GM11168 (cell line): ENCODE results near the gene LRRC74B.

Experiments used
- in situ Hi-C: fragments of 300-500 bp; cut with MboI; formaldehyde crosslinking; loops from one replicate; pipeline ENCODE4 v1.12.0; 2022; ENCODE audit warnings: low sequenced_read_pairs; ENCODE audit not compliant: unreplicated experiment

LRRC74B gene

DNA sequence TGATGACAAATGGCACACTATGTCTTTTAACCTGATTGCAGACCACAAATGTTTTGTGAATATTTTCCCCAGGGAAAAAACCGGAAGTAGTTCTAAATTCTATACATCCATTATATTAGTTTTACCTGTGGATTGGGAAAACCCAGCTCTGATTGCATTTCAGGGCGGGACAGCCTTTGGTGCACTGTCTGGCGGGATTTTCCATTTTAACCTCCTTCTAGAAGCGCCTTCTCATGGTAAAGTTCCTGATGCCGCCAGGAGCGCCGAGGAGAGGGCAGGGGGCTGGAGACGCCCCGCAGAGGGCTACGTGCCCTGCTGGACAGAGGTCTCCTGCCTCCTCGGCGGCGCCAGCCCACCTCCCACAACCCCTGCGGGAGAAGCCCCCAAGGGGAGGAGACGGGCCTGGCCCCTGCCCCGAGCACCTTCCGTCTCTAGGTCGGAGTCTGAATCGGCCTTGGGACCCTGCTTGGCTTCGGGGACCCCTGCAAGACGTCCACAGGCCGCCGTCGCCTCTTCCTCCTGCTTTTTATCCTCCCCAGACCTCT is 32.0 kb upstream of the LRRC74B start:
- in situ Hi-C loops = no loop called here

DNA sequence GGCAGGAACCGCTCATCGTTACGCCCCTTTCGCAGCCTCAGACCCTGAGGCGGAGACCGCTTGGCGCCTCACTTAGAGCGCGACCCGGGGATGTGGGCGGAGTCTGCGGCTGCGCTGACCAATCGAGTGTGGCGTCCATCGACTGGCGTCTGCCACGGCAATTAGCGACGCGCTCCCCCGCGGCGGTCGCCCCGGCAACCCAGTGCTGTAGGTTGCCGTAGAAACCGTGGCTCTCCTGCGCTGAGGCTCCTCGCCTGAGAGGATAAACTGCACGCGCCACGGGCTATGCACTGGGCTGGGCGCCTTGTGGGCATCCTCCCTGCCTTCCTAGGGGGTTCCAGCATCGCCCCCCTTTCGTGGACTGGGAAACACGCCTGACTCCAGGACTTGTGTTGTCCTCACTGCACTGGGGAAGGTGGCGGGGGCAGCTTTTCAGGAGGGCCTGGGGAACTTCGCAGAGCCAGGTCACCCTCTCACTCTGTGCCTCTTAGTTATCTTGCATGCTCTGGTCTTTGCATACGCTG is 31.5 kb upstream of the LRRC74B start:
- in situ Hi-C loops = no loop called here

DNA sequence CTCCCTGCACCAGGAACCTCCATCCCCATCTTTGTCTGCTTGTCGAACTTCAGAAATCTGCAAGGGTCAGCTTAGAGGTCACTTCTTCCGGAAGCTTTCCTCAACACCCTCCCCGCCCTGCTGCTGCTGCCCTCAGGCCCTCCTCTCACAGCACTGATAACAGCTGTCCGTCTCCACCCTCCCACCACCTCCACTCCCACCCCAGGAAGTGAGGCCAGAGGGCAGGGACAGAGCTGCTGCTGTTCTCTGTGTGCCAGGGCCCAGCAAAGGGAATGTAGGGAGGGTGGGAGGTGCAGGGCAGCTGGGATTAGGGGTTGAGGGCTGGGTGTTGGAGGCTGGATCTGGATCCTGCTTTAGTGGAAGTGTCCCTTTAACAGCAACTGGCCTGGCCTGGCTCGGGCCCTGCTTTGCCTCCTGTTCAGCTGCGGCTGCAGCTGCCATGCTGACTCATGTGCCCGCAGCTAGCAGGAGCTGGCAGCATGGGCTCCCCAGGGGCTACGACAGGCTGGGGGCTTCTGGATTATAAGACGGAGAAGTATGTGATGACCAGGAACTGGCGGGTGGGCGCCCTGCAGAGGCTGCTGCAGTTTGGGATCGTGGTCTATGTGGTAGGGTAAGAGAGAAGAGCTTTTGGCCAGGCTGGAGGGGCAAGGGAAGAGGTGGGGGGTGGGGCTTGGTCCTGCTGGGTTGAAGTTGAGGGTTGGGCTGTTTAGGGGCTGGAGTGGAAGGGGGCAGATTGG is 30.9 kb upstream of the LRRC74B start, which contains the start of gene P2RX6:
Gene P2RX6, plus strand, starts transcription at position 440 of the 740 bp plus-strand sequence. Its CDS starts 10 bp downstream, at position 450.
- in situ Hi-C loops = no loop called here

DNA sequence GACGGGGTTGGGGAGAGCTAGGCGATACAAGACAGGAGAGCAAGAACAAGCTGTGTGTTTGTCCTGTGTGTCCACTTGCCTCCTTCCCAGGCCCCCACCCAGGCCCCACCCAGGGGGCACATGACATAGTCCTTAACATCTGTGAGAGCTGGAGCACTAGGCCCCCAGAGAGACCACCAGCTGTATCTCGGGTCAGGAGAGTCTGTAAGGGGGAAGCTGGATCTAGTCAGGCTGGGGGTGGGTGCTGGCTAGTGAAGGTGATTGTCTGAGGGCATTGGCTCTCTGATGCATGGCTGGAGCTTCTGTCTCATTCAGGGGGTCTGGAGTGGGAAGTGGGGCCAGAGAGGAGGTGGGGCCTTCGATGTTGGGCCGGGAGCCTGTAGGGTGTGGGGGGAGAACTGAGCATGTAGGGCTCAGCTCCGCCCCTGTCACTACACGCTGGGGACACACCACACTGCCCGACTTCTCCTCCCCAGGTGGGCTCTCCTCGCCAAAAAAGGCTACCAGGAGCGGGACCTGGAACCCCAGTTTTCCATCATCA is 30.2 kb upstream of the LRRC74B start:
- in situ Hi-C loops = no loop called here

DNA sequence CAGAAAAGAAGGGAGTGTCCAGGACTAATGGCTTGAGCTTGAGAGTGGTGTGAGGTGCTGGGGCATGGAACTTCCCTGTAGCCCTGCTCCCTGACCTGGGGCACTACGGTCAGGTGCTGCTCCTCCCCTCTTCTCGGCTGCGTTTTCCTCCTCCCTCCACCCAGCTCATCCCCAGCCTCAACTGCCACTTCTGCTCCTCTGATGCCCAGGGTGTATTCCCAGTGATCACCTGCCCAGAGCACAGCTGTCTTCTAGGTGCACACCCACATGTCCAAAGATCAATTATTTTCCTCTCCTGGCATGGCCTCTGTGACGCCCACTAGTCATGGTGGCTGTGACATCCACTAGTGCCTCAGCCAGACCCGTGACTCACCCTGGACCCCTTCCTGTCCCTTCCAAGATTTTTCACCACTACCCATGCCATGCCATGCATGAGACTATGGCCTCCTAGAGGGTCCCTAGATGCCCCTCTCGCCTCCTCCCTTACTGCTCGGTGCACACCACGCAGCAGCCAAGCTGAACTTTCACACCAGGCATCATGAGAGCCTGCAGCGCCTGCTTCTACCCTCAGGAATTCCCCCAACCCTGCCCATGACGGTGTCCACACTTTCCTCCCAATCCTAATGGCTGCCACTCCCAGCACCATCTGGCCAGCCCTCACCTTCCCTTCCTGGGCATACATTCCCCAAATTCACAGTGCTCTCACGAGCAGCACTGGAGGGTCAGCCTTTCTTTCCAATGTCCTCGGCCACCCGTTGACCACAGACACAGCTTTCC is 28.9 kb upstream of the LRRC74B start:
- in situ Hi-C loops = no loop called here

DNA sequence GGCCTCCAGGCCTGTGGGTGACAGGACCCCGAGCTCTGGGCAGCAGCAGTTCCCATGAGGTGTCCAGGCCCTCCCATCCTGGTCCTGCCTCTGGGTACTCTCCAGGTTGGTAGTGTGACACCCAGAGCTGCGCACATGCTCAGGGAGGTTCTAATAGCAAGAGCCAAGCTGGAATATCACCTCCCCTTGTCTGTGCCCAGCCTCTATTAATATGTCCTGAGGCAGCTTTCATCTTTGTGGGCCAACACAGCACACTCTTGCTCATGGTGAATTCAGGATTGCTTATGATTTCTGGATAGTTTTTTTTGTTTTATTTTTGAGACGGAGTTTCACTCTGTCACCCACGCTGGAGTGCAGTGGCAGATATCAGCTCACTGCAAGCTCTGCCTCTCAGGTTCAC is 27.4 kb upstream of the LRRC74B start:
- in situ Hi-C loops = no loop called here

DNA sequence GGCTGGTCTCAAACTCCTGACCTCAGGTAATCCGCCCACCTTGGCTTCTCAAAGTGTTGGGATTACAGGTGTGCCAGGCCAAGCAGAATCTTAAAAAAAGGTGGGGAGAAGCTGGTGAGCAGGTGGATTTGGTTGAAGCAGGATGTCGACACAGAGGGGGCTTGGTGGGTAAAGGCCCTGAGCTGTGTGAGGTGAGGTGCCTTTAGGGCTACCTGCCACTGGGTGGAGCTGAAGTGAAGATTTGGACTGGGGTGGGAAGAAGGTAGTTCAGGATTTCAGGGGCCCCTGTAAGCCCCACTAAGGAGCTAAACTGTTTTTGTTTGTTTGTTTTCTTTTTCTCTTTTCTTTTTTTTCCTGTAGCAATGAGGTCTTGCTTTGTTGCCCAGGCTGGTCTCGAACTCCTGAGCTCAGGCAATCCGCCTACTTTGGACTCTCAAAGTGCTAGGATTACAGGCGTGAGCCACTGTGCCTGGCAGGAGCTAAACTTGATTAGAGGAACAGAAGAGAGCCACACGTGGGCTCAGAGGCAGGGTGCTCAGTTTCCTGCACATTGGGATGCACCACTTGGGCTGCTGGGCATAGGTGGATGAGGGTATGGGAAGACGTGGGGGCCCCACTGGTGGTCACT is 24.8 kb upstream of the LRRC74B start:
- in situ Hi-C loops = no loop called here

DNA sequence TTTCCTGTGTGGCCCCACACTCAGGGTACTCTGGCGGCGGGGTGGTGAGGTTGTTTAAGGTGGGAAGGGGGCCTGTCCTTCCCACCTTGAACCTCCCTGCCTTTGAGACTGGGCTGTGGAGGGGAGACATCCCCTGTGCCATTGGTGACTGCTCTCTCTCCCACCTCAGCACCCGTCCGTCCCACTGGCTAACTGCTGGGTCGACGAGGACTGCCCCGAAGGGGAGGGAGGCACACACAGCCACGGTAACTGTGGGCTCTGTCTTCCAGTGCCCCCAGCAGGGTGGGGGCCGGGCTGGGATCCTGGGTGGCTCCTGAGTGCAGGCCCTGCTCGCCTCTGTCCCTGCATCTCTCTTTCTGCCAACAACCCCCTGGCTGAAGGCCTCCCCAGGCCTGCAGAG is 23.2 kb upstream of the LRRC74B start:
- in situ Hi-C loops = no loop called here

DNA sequence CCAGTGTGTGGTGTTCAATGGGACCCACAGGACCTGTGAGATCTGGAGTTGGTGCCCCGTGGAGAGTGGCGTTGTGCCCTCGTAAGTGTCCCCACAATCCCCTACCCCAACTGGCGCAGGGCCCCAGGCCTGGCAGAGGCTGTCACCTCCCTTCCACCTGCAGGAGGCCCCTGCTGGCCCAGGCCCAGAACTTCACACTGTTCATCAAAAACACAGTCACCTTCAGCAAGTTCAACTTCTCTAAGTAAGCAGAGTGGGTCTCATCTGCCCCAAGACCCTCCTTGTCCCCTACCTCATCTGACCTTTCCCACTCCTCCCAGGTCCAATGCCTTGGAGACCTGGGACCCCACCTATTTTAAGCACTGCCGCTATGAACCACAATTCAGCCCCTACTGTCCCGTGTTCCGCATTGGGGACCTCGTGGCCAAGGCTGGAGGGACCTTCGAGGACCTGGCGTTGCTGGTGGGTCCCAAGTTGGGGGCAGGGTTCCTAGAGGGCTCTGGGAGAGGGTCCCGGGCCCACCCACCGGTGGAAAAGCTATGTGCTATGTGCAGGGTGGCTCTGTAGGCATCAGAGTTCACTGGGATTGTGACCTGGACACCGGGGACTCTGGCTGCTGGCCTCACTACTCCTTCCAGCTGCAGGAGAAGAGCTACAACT is 22.7 kb upstream of the LRRC74B start:
- in situ Hi-C loops = no loop called here

DNA sequence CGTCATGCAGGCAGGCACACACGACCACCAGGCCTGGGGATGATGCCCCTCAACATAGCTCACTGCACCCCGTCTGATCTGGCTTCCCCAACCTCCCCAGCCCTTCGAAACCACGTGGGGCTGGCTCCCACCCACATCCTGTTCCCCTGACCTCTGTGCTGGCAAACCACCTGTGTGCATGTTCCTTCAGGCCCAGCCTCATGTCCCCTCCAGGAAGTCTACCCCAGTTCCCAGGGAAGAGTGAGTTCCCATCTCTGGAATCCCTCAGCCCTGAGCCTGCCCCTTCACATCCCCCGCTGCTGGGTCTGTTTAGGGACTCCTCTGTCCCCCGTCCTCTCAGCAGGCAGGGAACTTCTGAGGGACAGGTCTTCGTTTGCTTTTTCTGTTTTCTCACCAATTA is 20.5 kb upstream of the LRRC74B start:
- in situ Hi-C loops = no loop called here

DNA sequence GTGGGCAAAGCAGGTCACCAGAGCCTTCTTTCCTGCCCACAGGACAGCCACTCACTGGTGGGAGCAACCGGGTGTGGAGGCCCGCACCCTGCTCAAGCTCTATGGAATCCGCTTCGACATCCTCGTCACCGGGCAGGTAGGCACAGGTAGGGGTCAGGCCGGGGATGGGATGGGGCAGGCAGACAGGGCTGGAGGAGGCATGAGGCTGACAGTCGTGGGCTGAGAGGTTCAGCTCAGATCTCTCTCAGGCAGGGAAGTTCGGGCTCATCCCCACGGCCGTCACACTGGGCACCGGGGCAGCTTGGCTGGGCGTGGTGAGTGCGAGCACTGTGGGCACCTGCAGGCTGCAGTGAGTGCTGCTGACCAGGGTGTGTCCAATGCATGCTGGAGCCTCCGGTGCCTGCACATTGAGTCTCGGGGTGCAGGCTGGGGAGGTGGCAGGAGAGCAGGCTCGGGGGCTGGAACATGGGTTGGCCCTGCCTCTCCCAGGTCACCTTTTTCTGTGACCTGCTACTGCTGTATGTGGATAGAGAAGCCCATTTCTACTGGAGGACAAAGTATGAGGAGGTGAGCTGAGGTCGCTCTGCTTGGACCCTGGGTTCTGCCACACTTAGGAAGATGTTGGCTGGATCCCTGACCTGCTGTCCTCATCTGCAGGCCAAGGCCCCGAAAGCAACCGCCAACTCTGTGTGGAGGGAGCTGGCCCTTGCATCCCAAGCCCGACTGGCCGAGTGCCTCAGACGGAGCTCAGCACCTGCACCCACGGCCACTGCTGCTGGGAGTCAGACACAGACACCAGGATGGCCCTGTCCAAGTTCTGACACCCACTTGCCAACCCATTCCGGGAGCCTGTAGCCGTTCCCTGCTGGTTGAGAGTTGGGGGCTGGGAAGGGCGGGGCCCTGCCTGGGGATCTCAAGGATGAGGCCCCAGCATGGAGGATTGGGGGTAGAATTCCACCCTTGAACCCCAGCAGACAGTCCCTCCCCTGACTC is 19.7 kb upstream of the LRRC74B start:
- in situ Hi-C loops = no loop called here

DNA sequence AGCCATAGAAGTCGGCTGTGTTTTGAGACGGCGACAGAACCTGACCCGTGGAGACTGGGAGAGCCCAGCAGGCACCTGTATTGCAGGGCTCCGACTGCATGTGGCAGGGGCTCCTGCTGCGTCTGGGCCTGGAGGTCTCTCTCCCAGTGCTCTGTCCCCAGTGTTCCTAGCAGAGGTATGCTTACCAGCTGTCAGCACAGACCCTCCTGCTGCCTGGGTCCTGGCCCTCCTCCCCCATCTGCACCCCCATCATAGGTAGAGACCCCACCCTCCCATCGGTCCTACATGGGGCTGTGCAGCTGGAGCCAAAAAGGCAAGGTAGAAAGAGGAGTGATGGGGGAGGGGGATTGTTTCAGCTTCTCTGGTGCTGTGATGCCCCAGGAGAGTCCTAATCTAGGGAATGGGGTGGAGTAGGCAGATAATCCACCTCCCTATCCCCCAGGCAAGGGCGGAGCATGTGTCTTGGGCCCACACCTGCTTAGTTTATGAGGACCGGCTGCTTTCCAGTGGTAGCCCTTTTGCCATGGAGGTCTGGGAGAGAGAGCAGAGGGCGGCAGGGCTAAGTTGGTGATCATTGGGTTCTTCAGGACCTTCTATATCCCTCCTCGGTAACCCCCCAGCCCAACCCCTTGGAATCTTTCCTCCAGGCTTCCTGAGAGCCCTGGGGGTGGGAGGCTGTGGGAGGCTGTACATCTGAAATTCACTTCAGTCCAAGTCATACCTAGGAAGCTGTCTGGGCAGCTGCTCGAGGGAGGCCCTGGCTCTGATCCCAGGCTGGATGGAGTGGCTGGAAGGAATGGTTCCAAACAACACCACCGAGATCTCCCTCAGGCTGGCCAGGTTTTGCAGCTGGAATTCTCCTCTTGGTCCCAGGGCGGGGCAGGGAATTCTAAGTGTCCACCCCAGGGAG is 18.7 kb upstream of the LRRC74B start:
- in situ Hi-C loops = no loop called here

DNA sequence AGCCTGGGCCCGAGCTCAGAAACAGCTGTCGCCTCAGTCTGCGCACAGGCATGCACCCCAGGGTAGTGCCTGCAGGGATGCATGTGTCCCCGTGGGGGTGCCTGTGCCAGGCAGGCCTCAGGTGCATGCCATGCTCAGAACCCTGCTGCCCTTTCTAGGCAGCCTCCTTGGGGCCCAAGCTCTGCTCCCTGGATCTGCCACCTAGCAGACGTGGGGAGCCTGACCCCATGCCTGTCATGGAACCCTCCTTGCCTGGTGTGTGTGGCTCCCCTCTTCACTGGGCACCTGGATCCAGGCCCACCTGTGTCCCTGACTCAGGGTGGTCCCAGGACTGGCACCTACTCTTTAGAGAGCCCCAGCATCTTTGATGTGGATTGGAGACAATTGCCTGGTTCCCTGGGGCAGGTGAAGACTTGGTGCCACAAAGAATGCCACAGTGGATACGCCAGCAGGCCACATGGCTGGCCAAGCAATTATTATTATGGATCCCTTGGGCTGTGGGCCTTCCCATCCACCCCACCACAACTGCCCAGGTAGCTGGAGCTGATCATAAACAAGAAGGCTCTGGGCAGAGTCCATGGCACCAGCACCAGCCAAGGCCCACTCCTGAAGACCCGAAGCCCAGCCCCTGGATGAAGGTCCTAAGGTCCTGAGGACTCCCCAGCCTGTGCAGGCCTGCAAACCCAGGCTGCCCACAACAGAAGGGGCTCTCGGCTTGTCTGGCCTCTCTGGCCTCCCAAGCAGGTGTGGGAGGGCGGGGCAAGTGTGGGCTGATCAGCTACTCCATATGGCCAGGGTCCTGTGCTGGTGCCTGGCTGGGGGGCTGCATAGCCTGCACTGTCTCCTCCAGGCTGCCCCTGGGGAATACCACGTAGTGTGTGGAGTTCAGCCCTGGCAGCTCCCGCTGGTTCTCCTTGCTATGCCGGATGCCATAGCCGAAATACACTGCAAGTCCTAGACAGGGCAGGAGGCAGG is 17.2 kb upstream of the LRRC74B start:
- in situ Hi-C loops = no loop called here

DNA sequence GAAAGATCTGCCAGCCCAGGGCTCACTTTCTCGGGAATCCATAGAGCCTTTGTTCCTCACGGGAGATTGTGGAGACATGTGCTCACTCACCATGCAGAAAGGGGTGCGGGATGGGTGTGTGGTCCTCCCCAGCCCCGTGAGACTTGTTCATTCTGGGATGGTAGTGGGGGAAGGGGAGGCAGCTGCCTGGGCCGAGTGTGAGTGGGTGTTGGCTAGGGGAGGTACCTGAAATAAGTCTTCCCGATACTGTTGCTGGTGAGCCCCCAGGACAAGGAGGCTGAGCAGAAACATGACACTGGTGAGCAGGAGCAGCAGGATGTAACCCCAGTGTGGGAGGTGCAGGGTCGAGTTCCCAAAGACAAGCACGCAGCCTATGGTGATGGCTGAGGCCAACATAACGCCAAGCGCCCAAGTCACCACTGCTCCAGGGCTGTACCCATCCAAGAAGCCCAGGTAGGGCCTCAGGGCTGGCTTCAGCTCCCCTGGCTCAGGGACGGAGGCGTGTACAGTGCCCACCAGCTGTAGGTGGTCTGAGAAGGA is 16.2 kb upstream of the LRRC74B start:
- in situ Hi-C loops = no loop called here

DNA sequence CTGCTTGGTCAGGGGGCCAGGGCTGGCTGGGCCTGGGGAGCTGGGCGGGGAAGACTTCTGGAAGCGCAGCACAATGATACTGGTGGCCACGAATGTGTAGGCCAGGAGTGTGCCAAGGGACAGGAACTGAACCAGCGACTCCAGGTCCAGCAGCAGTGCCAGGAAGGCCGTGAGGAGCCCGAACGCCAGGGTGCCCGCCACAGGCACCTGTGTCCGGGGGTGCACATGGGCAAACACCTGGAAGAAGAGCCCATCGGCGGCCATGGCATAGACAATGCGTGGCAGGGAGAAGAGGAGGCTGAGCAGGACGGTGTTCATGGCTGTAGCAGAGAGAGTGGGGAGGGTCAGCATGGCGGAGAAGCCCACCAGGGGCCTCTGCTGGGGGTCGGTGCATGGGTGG is 15.7 kb upstream of the LRRC74B start:
- in situ Hi-C loops = no loop called here
